H1 (cell line): ENCODE measurements around the gene VDR. TPM values are rescaled to one million over a fixed set of nuclear protein-coding genes. Genes with fewer than 3 reads are reported as not detected.

Experiments
- CTCF ChIA-PET: fragments of 300-600 bp; sonication (Branson Sonifier 250); formaldehyde crosslinking; loops from one replicate; lab custom pipeline; 2021; ENCODE audit not compliant: partially characterized antibody; lab: Charles Lee
- POLR2A ChIA-PET: fragments of 300-600 bp; sonication (Branson Sonifier 250); formaldehyde crosslinking; loops from one replicate; lab custom pipeline; 2021; ENCODE audit warnings: inconsistent platforms; ENCODE audit not compliant: partially characterized antibody; lab: Charles Lee
- DNase-seq, 2 experiments: peaks; one replicate each; pipeline versions ENCODE4 v3.0.0 to v3.0.0-alpha.2; 2010 to 2022; ENCODE audit warnings: low spot score in 2 of 2, low read depth in 1 of 2, mixed read lengths in 1 of 2
- FAIRE-seq: peaks from 2 replicates; lab custom pipeline; 2011; peaks lifted over from hg19 to GRCh38; lab: Jason Lieb, UNC
- H2AFZ ChIP-seq: 2 replicates; pipeline ENCODE4 v1.8.1; 2012; ENCODE audit warnings: low read length, inconsistent platforms
- H2AK5ac ChIP-seq: 2 replicates; pipeline ENCODE4 v1.6.1; 2013; ENCODE audit warnings: low read depth, low read length
- H2BK120ac ChIP-seq: replicated peaks from 2 replicates; pipeline ENCODE3; 2013; ENCODE audit warnings: low read depth, low read length, inconsistent platforms
- H2BK12ac ChIP-seq: 2 replicates; pipeline ENCODE4 v1.6.1; 2013; ENCODE audit warnings: low read depth, low read length
- H2BK15ac ChIP-seq: 2 replicates; pipeline ENCODE4 v1.6.1; 2013; ENCODE audit warnings: low read length
- H2BK20ac ChIP-seq: 2 replicates; pipeline ENCODE4 v1.6.1; 2013; ENCODE audit warnings: low read length
- H2BK5ac ChIP-seq: 2 replicates; pipeline ENCODE4 v1.6.1; 2013; ENCODE audit warnings: low read depth, low read length
- H3K14ac ChIP-seq: 2 replicates; pipeline ENCODE4 v1.6.1; 2013; ENCODE audit warnings: inconsistent platforms; ENCODE audit not compliant: insufficient read length
- H3K18ac ChIP-seq: 2 replicates; pipeline ENCODE4 v1.6.1; 2013; ENCODE audit warnings: low read length; ENCODE audit errors: extremely low read depth
- H3K23ac ChIP-seq: 2 replicates; pipeline ENCODE4 v1.6.1; 2013; ENCODE audit warnings: inconsistent platforms; ENCODE audit not compliant: insufficient read length
- H3K23me2 ChIP-seq: 2 replicates; pipeline ENCODE4 v1.6.1; 2013; ENCODE audit warnings: low read depth, low read length
- H3K27ac ChIP-seq: 2 replicates; pipeline ENCODE4 v1.6.1; 2011; ENCODE audit warnings: low read depth, low read length, inconsistent platforms
- H3K27me3 ChIP-seq, 4 experiments: replicated peaks in 1 of 4; 1 replicate in 1 of 4; 2 replicates in 3 of 4; pipeline versions ENCODE4 v1.6.1 to v1.8.1; 2011 to 2013; ENCODE audit warnings: low read length in 3 of 4, mild to moderate bottlenecking in 3 of 4, inconsistent platforms in 2 of 4, mixed read lengths in 2 of 4, moderate library complexity in 1 of 4; ENCODE audit not compliant: control insufficient read depth in 3 of 4, insufficient read depth in 3 of 4; ENCODE audit errors: extremely low read depth in 1 of 4
- H3K36me3 ChIP-seq, 4 experiments: 2 replicates each; pipeline versions ENCODE4 v1.6.1 to v1.8.1; 2011 to 2013; ENCODE audit warnings: mild to moderate bottlenecking in 4 of 4, low read length in 3 of 4, moderate library complexity in 2 of 4, control low read depth in 1 of 4, inconsistent platforms in 1 of 4; ENCODE audit not compliant: insufficient read depth in 4 of 4, control insufficient read depth in 2 of 4
- H3K4ac ChIP-seq: replicated peaks from 2 replicates; pipeline ENCODE3; 2013; ENCODE audit warnings: low read length, low read depth, mixed read lengths, inconsistent platforms; ENCODE audit not compliant: insufficient read length
- H3K4me1 ChIP-seq, 4 experiments: replicated peaks in 1 of 4; 1 replicate in 1 of 4; 2 replicates in 3 of 4; pipeline versions ENCODE4 v1.6.1 to v1.8.1; 2011 to 2013; ENCODE audit warnings: low read length in 3 of 4, inconsistent platforms in 2 of 4, mixed read lengths in 1 of 4; ENCODE audit not compliant: insufficient read depth in 4 of 4, control insufficient read depth in 3 of 4
- H3K4me2 ChIP-seq, 2 experiments: 2 replicates each; pipeline versions ENCODE4 v1.6.1 to v1.8.1; 2011 to 2013; ENCODE audit warnings: low read depth in 2 of 2, low read length in 2 of 2, control low read depth in 1 of 2, inconsistent platforms in 1 of 2, mild to moderate bottlenecking in 1 of 2; ENCODE audit not compliant: insufficient read depth in 1 of 2
- H3K4me3 ChIP-seq, 4 experiments: fragments of 200-600, 300-600 bp in 1 of 4; sonication (generic), shearing (Covaris generic), sonication (Bioruptor Twin) in 1 of 4; 2 replicates each; pipeline versions ENCODE4 v1.5.1 to v1.8.1; 2011 to 2016; ENCODE audit warnings: low read length in 4 of 4, low read depth in 3 of 4, control low read depth in 2 of 4, inconsistent platforms in 2 of 4, mild to moderate bottlenecking in 2 of 4, mixed read lengths in 1 of 4, moderate library complexity in 1 of 4; ENCODE audit not compliant: insufficient read depth in 2 of 4; ENCODE audit errors: extremely low read depth in 1 of 4
- H3K56ac ChIP-seq: replicated peaks from 2 replicates; pipeline ENCODE3; 2013; ENCODE audit warnings: low read depth, mild to moderate bottlenecking, mixed read lengths, low read length, inconsistent platforms; ENCODE audit not compliant: insufficient read length
- H3K79me1 ChIP-seq: 2 replicates; pipeline ENCODE4 v1.6.1; 2013; ENCODE audit warnings: low read depth, low read length, control low read depth
- H3K79me2 ChIP-seq, 2 experiments: 2 replicates each; pipeline versions ENCODE4 v1.6.1 to v1.8.1; 2012 to 2013; ENCODE audit warnings: low read length in 2 of 2, mild to moderate bottlenecking in 2 of 2, inconsistent platforms in 1 of 2; ENCODE audit not compliant: insufficient read depth in 2 of 2, control insufficient read depth in 1 of 2
- H3K9ac ChIP-seq, 4 experiments: replicated peaks in 1 of 4; 1 replicate in 1 of 4; 2 replicates in 3 of 4; pipeline versions ENCODE4 v1.6.1 to v1.8.1; 2011 to 2013; ENCODE audit warnings: low read depth in 3 of 4, low read length in 3 of 4, control low read depth in 2 of 4, mild to moderate bottlenecking in 2 of 4, moderate library complexity in 2 of 4, inconsistent platforms in 1 of 4; ENCODE audit errors: extremely low read depth in 1 of 4
- H3K9me3 ChIP-seq, 2 experiments: 2 replicates each; pipeline versions ENCODE4 v1.6.1 to v1.8.1; 2012 to 2013; ENCODE audit warnings: mild to moderate bottlenecking in 2 of 2, moderate library complexity in 2 of 2, control low read depth in 1 of 2, inconsistent platforms in 1 of 2, low read depth in 1 of 2, low read length in 1 of 2, mixed read lengths in 1 of 2; ENCODE audit not compliant: insufficient read depth in 2 of 2
- H4K20me1 ChIP-seq, 2 experiments: replicated peaks in 1 of 2; 2 replicates each; pipeline versions ENCODE3 to v1.8.1; 2011 to 2013; ENCODE audit warnings: inconsistent platforms in 2 of 2, low read length in 2 of 2, mild to moderate bottlenecking in 1 of 2; ENCODE audit not compliant: insufficient read depth in 2 of 2, control insufficient read depth in 1 of 2
- H4K5ac ChIP-seq: 2 replicates; pipeline ENCODE4 v1.6.1; 2013; ENCODE audit warnings: low read length, low read depth, mixed read lengths, inconsistent platforms; ENCODE audit not compliant: insufficient read length
- H4K8ac ChIP-seq: 2 replicates; pipeline ENCODE4 v1.8.0; 2013; ENCODE audit warnings: mild to moderate bottlenecking, moderate library complexity, low read length, inconsistent platforms; ENCODE audit not compliant: insufficient read depth; ENCODE audit errors: extremely low read depth
- H4K91ac ChIP-seq: replicated peaks from 2 replicates; pipeline ENCODE3; 2013; ENCODE audit warnings: low read length, mixed read lengths, inconsistent platforms; ENCODE audit not compliant: insufficient read length
- ASH2L ChIP-seq: fragments of 200-600, 300-600 bp; sonication (generic); IDR thresholded peaks from one replicate; pipeline ENCODE4 v1.7.1; 2017; ENCODE audit warnings: low read length
- BCL11A ChIP-seq, 2 experiments: IDR thresholded peaks; one replicate each; pipeline ENCODE4 v1.6.1; 2011; ENCODE audit warnings: low read depth in 2 of 2, low read length in 2 of 2, mild to moderate bottlenecking in 2 of 2
- CBX5 ChIP-seq: fragments of 300-800, 300-1000 bp; sonication (generic); IDR thresholded peaks from 2 replicates; pipeline ENCODE4 v1.7.1; 2016; ENCODE audit warnings: antibody characterized with exemption, low read length, low read depth
- CTBP2 ChIP-seq: IDR thresholded peaks from 2 replicates; pipeline ENCODE4 v1.7.0; 2011; ENCODE audit warnings: borderline replicate concordance, mild to moderate bottlenecking, moderate library complexity, mixed read lengths, low read length; ENCODE audit not compliant: insufficient read depth, insufficient read length
- HDAC2 ChIP-seq, 2 experiments: fragments of 300-600 bp in 1 of 2; sonication (generic) in 1 of 2; IDR thresholded peaks; 2 replicates each; pipeline ENCODE4 v1.6.1; 2011 to 2012; ENCODE audit warnings: low read depth in 2 of 2, low read length in 2 of 2, mild to moderate bottlenecking in 2 of 2, moderate library complexity in 2 of 2, borderline replicate concordance in 1 of 2, inconsistent platforms in 1 of 2
- KDM4A ChIP-seq: IDR thresholded peaks from one replicate; pipeline ENCODE4 v1.7.1; 2012; ENCODE audit warnings: low read depth, mild to moderate bottlenecking, moderate library complexity, low read length, inconsistent platforms; ENCODE audit not compliant: severe bottlenecking
- KDM5A ChIP-seq: fragments of 200-600 bp; IDR thresholded peaks from 2 replicates; pipeline ENCODE4 v1.7.1; 2012; ENCODE audit warnings: mild to moderate bottlenecking, low read length, inconsistent platforms, mixed read lengths
- MAX ChIP-seq: IDR thresholded peaks from 2 replicates; pipeline ENCODE4 v1.6.1; 2012; ENCODE audit warnings: inconsistent platforms
- NRF1 ChIP-seq: IDR thresholded peaks from 2 replicates; pipeline ENCODE4 v1.6.1; 2011; ENCODE audit warnings: mild to moderate bottlenecking, low read depth, low read length, improper control_type of control experiment
- RBBP5 ChIP-seq: IDR thresholded peaks from 2 replicates; pipeline ENCODE4 v1.7.1; 2012; ENCODE audit warnings: low read depth, mild to moderate bottlenecking, inconsistent platforms, low read length, moderate library complexity, borderline replicate concordance
- TCF12 ChIP-seq: IDR thresholded peaks from 2 replicates; pipeline ENCODE4 v1.6.1; 2011; ENCODE audit warnings: low read depth, mild to moderate bottlenecking, low read length
- USF2 ChIP-seq: IDR thresholded peaks from 2 replicates; pipeline ENCODE4 v1.6.1; 2011; ENCODE audit warnings: low read length, improper control_type of control experiment
- ZNF274 ChIP-seq: IDR thresholded peaks from 2 replicates; pipeline ENCODE4 v1.7.0; 2012; ENCODE audit warnings: low read length, borderline replicate concordance; ENCODE audit errors: extremely low read depth
- WGBS, 2 experiments: shearing (Covaris generic) in 1 of 2; methylation state at CpG; one replicate each; pipeline versions ENCODE4 v1.1.6 to v1.1.7; 2013 to 2015; ENCODE audit warnings: low lambda C conversion rate in 2 of 2, mixed read lengths in 2 of 2, inconsistent platforms in 1 of 2, low coverage in 1 of 2, missing lambda C conversion rate in 1 of 2; ENCODE audit not compliant: insufficient replicate concordance in 2 of 2, insufficient coverage in 1 of 2, insufficient read length in 1 of 2; ENCODE audit errors: extremely low coverage in 1 of 2, missing lambda C conversion rate in 1 of 2; 5-methylcytosine and 5-hydroxymethylcytosine counted together
- polyA plus RNA-seq, 7 experiments: library from polyadenylated mRNA; depleted of rRNA in 3 of 7; stranded (reverse) in 5 of 7; unstranded in 2 of 7; fragments of >200 nt in 5 of 7; fragments of 200-250 nt in 2 of 7; gene quantifications; 1 replicate in 5 of 7; 2 replicates in 1 of 7; 4 replicates in 1 of 7; pipeline versions ENCODE4 v1.2.1 to v1.2.3, GENCODE V29; 2011 to 2013; ENCODE audit warnings: missing spikeins in 2 of 7, mixed read lengths in 2 of 7
- total RNA-seq: library from RNA; stranded (reverse); fragmentation: NEBNext Ultra II Directional; extraction: Animal tissue kit (Norgen Biotek cat#: 25700); gene quantifications from 2 replicates; pipeline ENCODE4 v1.2.1, GENCODE V29; 2021

Gene VDR
- total and polyA plus RNA-seq, 2 of the 8 experiments (the other 6 are each of a cell fraction or from before 2014, with no cell fraction given), result 0.44 to 0.65 TPM

GRCh38 chr12:47892819-47893218, 12.0 kb downstream of the VDR start:
- no peak for FAIRE-seq
- H4K20me1 ChIP-seq, result no peaks in the 10 kb centered on the region
- H3K36me3 ChIP-seq, result no peaks in the 10 kb centered on the region; a peak in 1 of 8 replicates
- TF ChIP-seq KDM4A (no peak), NRF1 (no peak), USF2 (no peak), TCF12 (no peak), CBX5 (no peak), HDAC2 (IDR thresholded peaks at IDR 0.05; ENCODE audit: borderline replicate concordance in 1 of 2, low read depth in 2 of 2, low read length in 2 of 2) (no peak), RBBP5 (no peak), KDM5A (no peak), BCL11A (IDR thresholded peaks at IDR 0.05; ENCODE audit: low read depth in 2 of 2, low read length in 2 of 2) (no peak), ZNF274 (no peak), MAX (no peak), ASH2L (no peak), CTBP2 (no peak)

More at GRCh38 chr12:47892819-47893218, 12.0 kb downstream of the VDR start:
- H2BK20ac ChIP-seq, result no peak overlapping the region
- H2BK5ac ChIP-seq, result no peak overlapping the region
- H3K79me1 ChIP-seq, result no peaks in the 10 kb centered on the region
- no peak overlapping the region for H2BK12ac ChIP-seq
- H4K5ac ChIP-seq, result no peak overlapping the region
- no peak overlapping the region for H3K4me2 ChIP-seq
- H3K4me3 ChIP-seq, result no peak overlapping the region
- no peak overlapping the region for H2BK120ac ChIP-seq
- H4K8ac ChIP-seq, result no peak overlapping the region
- H2BK15ac ChIP-seq, result no peak overlapping the region
- POLR2A ChIA-PET, result no interaction called here
- no peak overlapping the region for H2AK5ac ChIP-seq
- no peaks in the 10 kb centered on the region for H3K9me3 ChIP-seq
- H3K27ac ChIP-seq, result no peak overlapping the region
- no peak overlapping the region for H3K18ac ChIP-seq
- no peak for DNase-seq
- no peaks in the 10 kb centered on the region for H3K79me2 ChIP-seq
- no peak overlapping the region for H3K9ac ChIP-seq
- H2AFZ ChIP-seq, result no peak overlapping the region
- WGBS, 2 experiments, result 87% methylated on average over 5 of the region's 5 CpGs; no CpG with 5 or more reads in 1 of the 2 experiments
- H3K23ac ChIP-seq, result no peak overlapping the region
- no peak overlapping the region for H3K4ac ChIP-seq
- no peak overlapping the region for H4K91ac ChIP-seq
- H3K14ac ChIP-seq, result no peak overlapping the region
- H3K4me1 ChIP-seq, result no peaks in the 10 kb centered on the region
- no peak overlapping the region for H3K56ac ChIP-seq
- CTCF ChIA-PET, result interaction anchor here (0.6 to 4.6 kb wide), 8 partner anchors 12 to 111 kb away, joined by 3 to 27 read pairs (median 9); partner anchors contain the start of gene VDR
- H3K23me2 ChIP-seq, result no peaks in the 10 kb centered on the region
- H3K27me3 ChIP-seq, result peaks cover 0 to 6% (median 3%) of the 10 kb centered on the region in 4 experiments; a peak in 3 of 7 replicates
